ENCODE measurements around the gene PTPN14.

DNA sequence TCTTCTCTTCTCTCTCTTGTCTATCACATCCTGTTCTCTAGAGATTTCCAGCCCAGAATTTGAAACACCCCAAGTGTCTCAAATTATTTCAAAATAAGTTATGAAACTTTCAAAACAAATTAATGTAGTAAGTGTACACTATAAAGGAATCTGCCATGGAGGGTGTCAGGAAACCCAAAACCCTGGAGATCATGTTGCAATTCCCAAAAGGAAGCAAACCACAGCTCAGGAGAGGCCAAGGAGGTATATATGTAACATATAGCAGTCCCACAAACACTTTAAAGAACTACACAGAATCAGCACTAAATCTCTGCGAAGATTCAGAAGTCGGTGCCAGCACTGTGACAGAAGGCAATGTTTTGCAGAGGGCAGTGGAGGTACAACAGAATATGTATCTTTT is 26.6 kb downstream of the PTPN14 start:
- TF ChIP-seq, protein P1, sequence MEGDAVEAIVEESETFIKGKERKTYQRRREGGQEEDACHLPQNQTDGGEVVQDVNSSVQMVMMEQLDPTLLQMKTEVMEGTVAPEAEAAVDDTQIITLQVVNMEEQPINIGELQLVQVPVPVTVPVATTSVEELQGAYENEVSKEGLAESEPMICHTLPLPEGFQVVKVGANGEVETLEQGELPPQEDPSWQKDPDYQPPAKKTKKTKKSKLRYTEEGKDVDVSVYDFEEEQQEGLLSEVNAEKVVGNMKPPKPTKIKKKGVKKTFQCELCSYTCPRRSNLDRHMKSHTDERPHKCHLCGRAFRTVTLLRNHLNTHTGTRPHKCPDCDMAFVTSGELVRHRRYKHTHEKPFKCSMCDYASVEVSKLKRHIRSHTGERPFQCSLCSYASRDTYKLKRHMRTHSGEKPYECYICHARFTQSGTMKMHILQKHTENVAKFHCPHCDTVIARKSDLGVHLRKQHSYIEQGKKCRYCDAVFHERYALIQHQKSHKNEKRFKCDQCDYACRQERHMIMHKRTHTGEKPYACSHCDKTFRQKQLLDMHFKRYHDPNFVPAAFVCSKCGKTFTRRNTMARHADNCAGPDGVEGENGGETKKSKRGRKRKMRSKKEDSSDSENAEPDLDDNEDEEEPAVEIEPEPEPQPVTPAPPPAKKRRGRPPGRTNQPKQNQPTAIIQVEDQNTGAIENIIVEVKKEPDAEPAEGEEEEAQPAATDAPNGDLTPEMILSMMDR (IDR thresholded peaks at IDR 0.05; ENCODE audit: low read depth, low read length) = no peak
- TF ChIP-seq EZH2phosphoT487 (IDR thresholded peaks at IDR 0.05; ENCODE audit: low read depth) = no peak
